AG09319 (cell line): ENCODE results near the gene TBC1D14.

Experiments used
- DNase-seq: peaks from one replicate; pipeline ENCODE4 v3.0.0-alpha.2; 2010; ENCODE audit warnings: low read depth; ENCODE audit errors: extremely low read depth
- CTCF ChIP-seq: IDR thresholded peaks from 2 replicates; pipeline ENCODE4 v1.5.1; 2011; ENCODE audit warnings: low read depth, mild to moderate bottlenecking, inconsistent platforms, low read length, moderate library complexity

The TBC1D14 gene

DNA sequence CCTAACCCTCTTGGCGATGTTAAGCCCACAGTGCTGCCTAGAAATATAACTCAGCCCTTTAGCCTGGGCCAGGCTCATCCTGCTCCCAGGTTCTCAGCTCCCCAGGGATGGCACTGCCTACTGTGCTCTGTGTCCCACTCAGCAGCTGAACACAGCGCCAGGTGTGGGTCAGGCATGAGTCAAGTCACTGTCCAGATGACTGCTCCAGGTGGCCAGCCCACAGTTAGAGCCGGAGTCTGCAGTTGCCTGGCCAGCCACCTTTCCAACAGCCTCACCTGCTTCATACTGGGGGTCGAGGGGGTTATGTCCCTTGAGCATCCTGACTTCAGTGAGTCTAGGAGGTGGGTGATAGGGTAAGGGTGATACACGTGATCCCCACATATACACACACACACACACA lies 48.4 kb downstream of the TBC1D14 start:
- no peak for DNase-seq

DNA sequence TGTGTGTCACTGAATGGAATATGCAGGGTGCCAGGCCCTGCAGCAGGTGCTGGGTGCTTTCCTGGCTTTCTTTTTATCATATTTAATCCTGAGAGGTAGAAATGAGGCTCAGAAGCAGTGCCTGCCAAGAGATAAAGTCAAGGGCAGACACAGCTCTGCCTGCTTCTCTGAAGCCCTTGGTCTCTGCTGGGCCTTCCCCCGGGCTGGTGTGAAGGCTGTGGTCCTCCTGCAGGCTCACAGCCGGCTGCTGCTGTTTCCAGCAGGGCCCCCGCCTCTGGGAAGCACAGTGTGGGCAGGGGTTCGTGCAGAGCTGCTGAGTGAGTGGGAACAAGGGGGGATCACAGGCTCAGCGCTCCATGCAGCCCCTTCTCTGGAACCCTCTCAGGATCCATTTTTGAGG lies 49.6 kb downstream of the TBC1D14 start:
- no peak for DNase-seq
- TF ChIP-seq CTCF, result no peak

More for the DNA sequence above, 48.4 kb downstream of the TBC1D14 start:
- TF ChIP-seq CTCF, result no peak

- DNase-seq, result no peak
- no peak for TF ChIP-seq CTCF
Observed at GRCh38 chr4:6960154-6960553, 50.5 kb downstream of the TBC1D14 start.

DNA sequence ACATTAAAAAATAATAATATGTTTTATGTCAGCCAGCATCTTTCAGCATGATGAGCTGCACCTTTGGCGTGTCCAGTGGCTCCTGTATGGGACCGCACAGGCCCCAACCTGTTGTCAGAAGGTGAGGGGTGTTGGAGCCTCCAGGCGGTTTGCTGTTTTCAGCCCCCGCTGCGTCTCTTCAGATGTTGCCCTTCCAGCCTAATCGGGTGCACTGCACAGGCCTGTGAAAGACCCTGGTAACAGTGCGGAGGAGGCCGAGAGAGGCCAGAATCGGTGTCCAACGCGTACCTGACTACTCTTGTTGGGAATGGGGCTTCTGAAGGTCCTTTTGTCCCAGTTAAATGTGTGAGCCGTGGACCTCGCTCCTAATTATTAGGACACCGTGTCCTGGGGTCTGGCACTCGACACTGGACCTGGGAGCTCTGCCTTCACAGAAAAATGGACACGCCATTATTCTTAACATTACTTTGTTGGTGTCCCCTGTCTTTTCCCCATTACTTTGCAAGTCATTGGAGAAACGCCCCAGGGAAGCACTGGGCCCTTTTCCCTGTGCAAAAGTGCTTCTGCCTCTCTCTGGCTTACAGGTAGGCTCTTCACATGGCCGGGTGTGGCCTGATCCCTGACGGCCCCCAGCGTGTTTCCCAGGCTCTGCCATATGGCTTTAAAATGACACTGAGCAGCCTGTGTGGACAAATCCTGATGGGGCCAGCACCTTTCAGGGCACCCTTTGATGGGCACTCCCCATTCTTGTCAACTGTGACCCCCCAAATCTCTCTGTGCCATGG lies 51.2 kb downstream of the TBC1D14 start:
- DNase-seq, result no peak

DNA sequence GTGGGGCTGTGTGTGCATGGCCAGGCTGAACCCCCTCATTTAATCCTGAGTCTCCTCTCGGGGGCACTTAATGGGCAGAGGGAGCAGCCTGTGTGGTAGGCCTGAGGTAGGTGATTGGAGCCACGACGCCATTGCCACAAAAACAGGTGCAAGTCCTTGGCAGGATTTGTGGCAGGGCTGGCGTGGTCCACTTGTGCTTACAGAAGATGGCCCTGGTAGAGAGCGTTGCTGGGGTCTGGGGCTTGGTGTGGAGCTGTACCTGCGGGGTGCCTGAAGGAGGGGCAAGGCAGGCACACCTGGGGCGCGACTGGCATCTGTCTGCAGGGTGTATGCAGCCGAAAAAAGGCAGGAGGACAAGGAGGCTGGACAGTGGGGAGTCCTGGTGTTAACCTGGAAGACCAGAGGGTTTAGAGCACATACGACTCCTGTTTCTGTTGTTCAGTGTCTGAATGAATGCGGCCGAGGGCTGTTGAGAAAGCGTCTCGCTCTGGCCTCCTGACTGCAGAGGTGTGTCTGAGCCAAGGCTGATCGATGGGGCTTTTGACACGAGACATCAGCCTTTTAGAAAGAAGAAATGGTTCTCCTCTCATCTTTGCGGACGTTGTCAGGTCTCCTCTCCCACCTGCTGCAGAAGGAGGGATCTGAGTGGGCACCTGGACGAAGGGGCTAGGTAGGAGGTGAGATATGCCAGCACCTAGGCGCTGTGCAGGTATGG lies 52.0 kb downstream of the TBC1D14 start:
- DNase-seq, result no peak
- TF ChIP-seq CTCF, result no peak

More for the DNA sequence above, 51.2 kb downstream of the TBC1D14 start:
- TF ChIP-seq CTCF, result no peak

GRCh38 chr4:6962211-6963041 lies 52.8 kb downstream of the TBC1D14 start:
- no peak for TF ChIP-seq CTCF
- DNase-seq, result no peak
